MM.1S (cell line): Measurements from ENCODE around the gene ETHE1.

ENCODE experiments used
- CTCF ChIP-seq: fragments of 300-600 bp; sonication (generic); IDR thresholded peaks from 2 replicates; pipeline ENCODE4 v1.5.1; 2016; ENCODE audit warnings: antibody characterized with exemption, low read length, mixed read lengths
- EZH2 ChIP-seq: fragments of 300-600 bp; sonication (generic); optimal IDR thresholded peaks from 2 replicates; pipeline ENCODE3; 2017; ENCODE audit warnings: low read depth, mild to moderate bottlenecking, antibody characterized with exemption, low read length, mixed read lengths
- EZH2phosphoT487 ChIP-seq: fragments of 300-600 bp; sonication (generic); IDR thresholded peaks from 2 replicates; pipeline ENCODE4 v1.6.1; 2018; ENCODE audit warnings: antibody characterized with exemption, low read length

DNA sequence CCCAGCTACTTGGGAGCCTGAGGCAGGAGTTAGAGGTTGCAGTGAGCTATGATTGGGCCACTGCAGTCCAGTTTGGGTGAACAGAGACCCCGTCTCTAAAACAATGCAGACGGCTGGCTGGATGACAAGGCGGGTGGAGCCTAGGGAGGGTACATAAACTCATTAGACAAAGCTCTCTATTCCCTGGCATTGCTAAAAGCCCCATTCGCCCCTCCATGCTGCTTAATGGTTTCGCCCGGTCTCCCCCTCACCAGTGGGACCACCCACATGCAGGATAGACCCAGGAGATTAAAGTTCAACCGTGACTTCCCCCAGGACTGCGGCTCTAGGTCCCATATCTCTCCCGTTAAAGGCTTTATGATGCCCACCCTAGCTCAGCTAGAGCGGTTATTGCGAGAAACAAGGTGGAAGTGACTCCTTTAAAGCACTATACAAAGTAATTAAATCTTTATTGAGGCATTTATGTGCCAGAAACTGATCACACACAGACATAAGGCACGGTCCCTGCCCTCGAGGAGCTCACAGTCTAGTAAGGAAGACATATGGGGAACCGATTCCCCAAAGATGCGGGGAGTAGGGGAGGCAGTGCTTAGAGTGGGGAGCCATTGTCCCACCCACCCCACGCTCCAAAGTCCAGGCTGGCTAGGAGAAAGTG, 66.5 kb downstream of the ETHE1 start:
- TF ChIP-seq CTCF, result no peak
- TF ChIP-seq EZH2, result no peak
- TF ChIP-seq EZH2phosphoT487, result no peak
